ENCODE results near the gene ZNF473. TPM values are rescaled to one million over a fixed set of nuclear protein-coding genes. Genes with fewer than 3 reads are reported as not detected.

Gene ZNF473
- total and polyA plus RNA-seq, 2 of the 13 experiments (the other 11 are each of a cell fraction or from before 2014, with no cell fraction given) = 5.8 to 11.9 TPM

GRCh38 chr19:50026550-50026906 is 723 bp downstream of the ZNF473 start:
- intact Hi-C loops (cut with micrococcal nuclease; ENCODE audit: unreplicated experiment) = no loop called here
- Histone ChIP-seq H3K36me3 (replicated peaks in 1 of 2; ENCODE audit: control insufficient read depth in 1 of 2, insufficient read depth in 2 of 2, low read length in 2 of 2) (peaks cover 8 to 17% of the 10 kb centered on the region in 2 experiments), H3K9ac (ENCODE audit: insufficient read depth, low read depth, low read length) (peak overlapping the region; percentile 83), H3K27me3 (ENCODE audit: control insufficient read depth in 1 of 2, insufficient read depth in 2 of 2, low read length in 2 of 2) (no peaks in the 10 kb centered on the region; a peak in 1 of 5 replicates), H2AFZ (ENCODE audit: low read length) (no peak overlapping the region), H3K79me2 (ENCODE audit: insufficient read depth, low read length) (peaks cover 47% of the 10 kb centered on the region), H3K27ac (ENCODE audit: extremely low read length, insufficient read depth, low read length) (no peak overlapping the region), H3K4me1 (ENCODE audit: insufficient read depth, low read length) (peaks cover 48% of the 10 kb centered on the region), H3K4me3 (replicated peaks in 1 of 3; ENCODE audit: insufficient read depth in 1 of 3, low read depth in 2 of 3, low read length in 3 of 3) (peak overlapping the region; percentile 61 to 92 (median 75)), H3K4me2 (ENCODE audit: low read depth, low read length) (peak overlapping the region; percentile 97), H4K20me1 (ENCODE audit: insufficient read depth, low read length) (no peaks in the 10 kb centered on the region), H3K9me3 (ENCODE audit: low read length) (no peaks in the 10 kb centered on the region)
- DNase-seq (ENCODE audit: low spot score) (no peak), FAIRE-seq (no peak), ATAC-seq (no peak)
- TF ChIP-seq ZNF343 (CRISPR knock-in tag; IDR thresholded peaks at IDR 0.05) = no peak
- TF ChIP-seq SP4 (CRISPR knock-in tag; IDR thresholded peaks at IDR 0.05) = no peak
- TF ChIP-seq ZNF460 (CRISPR knock-in tag; IDR thresholded peaks at IDR 0.05; ENCODE audit: borderline replicate concordance) = peak; percentile 62; the same call in 1 of the 2 replicates
- TF ChIP-seq CC2D1A (CRISPR knock-in tag; IDR thresholded peaks at IDR 0.05) = no peak
- TF ChIP-seq, protein P1, sequence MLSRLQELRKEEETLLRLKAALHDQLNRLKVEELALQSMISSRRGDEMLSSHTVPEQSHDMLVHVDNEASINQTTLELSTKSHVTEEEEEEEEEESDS (CRISPR knock-in tag; IDR thresholded peaks at IDR 0.05; ENCODE audit: borderline replicate concordance) = no peak
- ChIA-PET CTCF (ENCODE audit: low intra/inter-chr PET ratio, low total read pairs) (no interaction called here), POLR2A (interaction anchor here (1.4 to 1.6 kb wide), 2 partner anchors 14 to 157 kb away, joined by 3 to 5 read pairs; no protein-coding TSS in a partner anchor)
- 83% methylated on average over 7 of the region's 7 CpGs for WGBS (ENCODE audit: low lambda C conversion rate)
- no TSS peak for BruUV-seq (replicated peaks)
- in situ Hi-C loops (cut with HindIII; ENCODE audit: extremely low pct_ligation_motif_present, low pct_unique_long_range_greater_than_20kb) = no loop called here

DNA sequence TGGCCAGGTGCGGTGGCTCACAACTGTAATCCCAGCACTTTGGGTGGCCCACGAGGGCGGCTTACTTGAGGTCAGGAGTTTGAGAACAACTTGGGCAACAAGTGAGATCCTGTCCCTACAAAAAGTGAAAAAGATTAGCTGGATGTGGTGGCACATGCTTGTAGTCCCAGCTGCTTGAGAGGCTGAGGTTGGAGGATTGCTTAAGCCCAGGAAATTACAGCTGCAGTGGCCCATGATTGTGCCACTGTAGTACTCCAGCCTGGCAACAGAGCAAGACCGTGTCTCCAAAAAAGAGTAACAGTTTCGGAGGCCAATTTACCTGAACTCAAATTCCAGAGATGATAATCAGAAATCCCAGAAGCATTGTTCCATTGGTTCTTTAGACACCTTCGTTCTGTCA is 4.4 kb downstream of the ZNF473 start:
- DNase-seq (ENCODE audit: low spot score) (no peak), FAIRE-seq (no peak), ATAC-seq (no peak)
- Histone ChIP-seq H3K4me1 (ENCODE audit: insufficient read depth, low read length) (peaks cover 17% of the 10 kb centered on the region), H3K9me3 (ENCODE audit: low read length) (no peaks in the 10 kb centered on the region), H3K4me3 (replicated peaks in 1 of 3; ENCODE audit: insufficient read depth in 1 of 3, low read depth in 2 of 3, low read length in 3 of 3) (no peak overlapping the region), H4K20me1 (ENCODE audit: insufficient read depth, low read length) (no peaks in the 10 kb centered on the region), H3K79me2 (ENCODE audit: insufficient read depth, low read length) (peaks cover 38% of the 10 kb centered on the region), H3K27me3 (ENCODE audit: control insufficient read depth in 1 of 2, insufficient read depth in 2 of 2, low read length in 2 of 2) (no peaks in the 10 kb centered on the region; a peak in 1 of 5 replicates), H3K27ac (ENCODE audit: extremely low read length, insufficient read depth, low read length) (no peak overlapping the region), H3K9ac (ENCODE audit: insufficient read depth, low read depth, low read length) (no peak overlapping the region), H3K4me2 (ENCODE audit: low read depth, low read length) (no peak overlapping the region), H3K36me3 (replicated peaks in 1 of 2; ENCODE audit: control insufficient read depth in 1 of 2, insufficient read depth in 2 of 2, low read length in 2 of 2) (peaks cover 24 to 52% of the 10 kb centered on the region in 2 experiments), H2AFZ (ENCODE audit: low read length) (no peak overlapping the region)
- BruUV-seq (replicated peaks) = no TSS peak
- intact Hi-C loops (cut with micrococcal nuclease; ENCODE audit: unreplicated experiment) (no loop called here), in situ Hi-C loops (cut with HindIII; ENCODE audit: extremely low pct_ligation_motif_present, low pct_unique_long_range_greater_than_20kb) (no loop called here)
- ChIA-PET CTCF (ENCODE audit: low intra/inter-chr PET ratio, low total read pairs) (no interaction called here), POLR2A (no interaction called here)
- over 99% methylated on average over 6 of the region's 6 CpGs for WGBS (ENCODE audit: low lambda C conversion rate)
- TF ChIP-seq NR2F6 (IDR thresholded peaks at IDR 0.05) (no peak), NR2F6 (CRISPR knock-in tag; IDR thresholded peaks at IDR 0.05) (no peak), ZNF20 (CRISPR knock-in tag; IDR thresholded peaks at IDR 0.05) (no peak), PHF21A (CRISPR knock-in tag; IDR thresholded peaks at IDR 0.05) (no peak), GTF3A (CRISPR knock-in tag; conservative IDR thresholded peaks at IDR 0.05) (no peak)
- TF ChIP-seq, protein P2, sequence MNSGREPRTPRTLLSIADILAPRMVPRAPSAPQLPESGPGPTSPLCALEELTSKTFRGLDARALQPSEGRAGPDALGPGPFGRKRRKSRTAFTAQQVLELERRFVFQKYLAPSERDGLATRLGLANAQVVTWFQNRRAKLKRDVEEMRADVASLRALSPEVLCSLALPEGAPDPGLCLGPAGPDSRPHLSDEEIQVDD (CRISPR knock-in tag; IDR thresholded peaks at IDR 0.05; ENCODE audit: borderline replicate concordance) = no peak
